Ishikawa (cell line): ENCODE measurements around the gene CHST9.

ENCODE experiments used
- CEBPB ChIP-seq: IDR thresholded peaks from 2 replicates; pipeline ENCODE4 v1.6.1; 2012
- CREB1 ChIP-seq: IDR thresholded peaks from 2 replicates; pipeline ENCODE4 v1.6.1; 2012; ENCODE audit warnings: low read depth
- EGR1 ChIP-seq: IDR thresholded peaks from 2 replicates; pipeline ENCODE4 v1.6.1; 2012
- EP300 ChIP-seq: IDR thresholded peaks from 2 replicates; pipeline ENCODE4 v1.6.1; 2012; ENCODE audit warnings: borderline replicate concordance
- FOXM1 ChIP-seq: IDR thresholded peaks from 2 replicates; pipeline ENCODE4 v1.6.1; 2012; ENCODE audit warnings: low read depth, borderline replicate concordance
- NFIC ChIP-seq: IDR thresholded peaks from 2 replicates; pipeline ENCODE4 v1.6.1; 2012
- RAD21 ChIP-seq: IDR thresholded peaks from 2 replicates; pipeline ENCODE4 v1.6.1; 2012; ENCODE audit warnings: low read depth
- REST ChIP-seq: IDR thresholded peaks from 2 replicates; pipeline ENCODE4 v1.6.1; 2012; ENCODE audit warnings: low read depth, mild to moderate bottlenecking
- TAF1 ChIP-seq: IDR thresholded peaks from 2 replicates; pipeline ENCODE4 v1.6.1; 2012; ENCODE audit warnings: low read depth, mild to moderate bottlenecking
- TCF12 ChIP-seq: IDR thresholded peaks from 2 replicates; pipeline ENCODE4 v1.6.1; 2012; ENCODE audit warnings: low read depth
- TEAD4 ChIP-seq: IDR thresholded peaks from 2 replicates; pipeline ENCODE4 v1.6.1; 2012
- USF1 ChIP-seq: IDR thresholded peaks from 2 replicates; pipeline ENCODE4 v1.6.1; 2012
- YY1 ChIP-seq: IDR thresholded peaks from 2 replicates; pipeline ENCODE4 v1.6.1; 2012; ENCODE audit warnings: low read depth
- ZBTB7A ChIP-seq: IDR thresholded peaks from 2 replicates; pipeline ENCODE4 v1.6.1; 2012; ENCODE audit warnings: low read depth
- TF ChIP-seq, protein P1 (sequence below): IDR thresholded peaks from 2 replicates; pipeline ENCODE4 v1.6.1; 2012

CHST9 gene

GRCh38 chr18:26902291-26902690, 282.8 kb downstream of the CHST9 start:
- TF ChIP-seq TAF1 (no peak), EP300 (no peak), ZBTB7A (no peak), CEBPB (no peak), EGR1 (no peak), CREB1 (no peak)

DNA sequence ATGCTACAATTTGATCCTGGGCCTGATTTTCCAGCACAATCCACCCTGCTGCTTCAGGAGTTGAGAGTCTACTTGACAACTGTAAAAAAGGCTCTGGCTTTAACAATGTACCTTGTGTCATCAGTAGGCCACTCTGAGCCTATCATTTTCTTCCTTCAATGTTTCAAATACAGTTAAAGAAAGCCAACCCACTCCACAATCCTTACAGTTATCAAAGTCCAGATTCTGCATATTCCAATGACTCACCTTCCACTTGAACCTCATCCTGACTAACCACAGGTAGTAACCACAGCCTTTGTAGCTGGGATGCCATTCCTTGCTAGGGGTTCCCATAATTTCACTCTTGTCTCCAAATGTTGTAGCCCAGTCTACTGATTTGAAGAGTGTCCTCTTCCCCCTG, 284.1 kb downstream of the CHST9 start:
- TF ChIP-seq YY1 (no peak), NFIC (no peak), CREB1 (no peak), RAD21 (no peak), TAF1 (no peak), CEBPB (no peak), EGR1 (no peak), FOXM1 (no peak), ZBTB7A (no peak), TCF12 (no peak), REST (no peak), TEAD4 (no peak), USF1 (no peak), EP300 (no peak)
- TF ChIP-seq, protein P1, sequence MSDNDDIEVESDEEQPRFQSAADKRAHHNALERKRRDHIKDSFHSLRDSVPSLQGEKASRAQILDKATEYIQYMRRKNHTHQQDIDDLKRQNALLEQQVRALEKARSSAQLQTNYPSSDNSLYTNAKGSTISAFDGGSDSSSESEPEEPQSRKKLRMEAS = no peak

DNA sequence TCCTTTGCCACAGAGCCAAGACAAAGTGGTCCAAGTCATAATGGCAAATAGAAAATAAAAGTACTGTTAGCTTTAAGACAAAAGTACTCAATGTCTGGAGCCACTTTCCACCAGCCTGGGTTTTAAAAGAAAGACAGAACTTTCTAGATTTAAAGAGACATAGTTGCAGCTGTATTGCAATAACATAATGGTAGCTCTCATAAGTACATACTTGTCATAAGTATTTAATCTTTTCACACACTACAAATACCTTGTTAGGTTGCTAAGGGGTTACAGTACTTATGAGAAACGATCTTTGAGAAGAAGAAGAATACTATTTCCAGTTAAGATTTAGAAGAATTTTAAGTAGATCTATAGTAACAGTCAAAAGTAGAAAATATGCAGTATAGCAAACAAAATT, 290.7 kb downstream of the CHST9 start:
- TF ChIP-seq REST (no peak), TCF12 (no peak), YY1 (no peak), USF1 (no peak), TAF1 (no peak), RAD21 (no peak), ZBTB7A (no peak), CEBPB (no peak), EGR1 (no peak), EP300 (no peak), FOXM1 (no peak)
- TF ChIP-seq, protein P1 = no peak

DNA sequence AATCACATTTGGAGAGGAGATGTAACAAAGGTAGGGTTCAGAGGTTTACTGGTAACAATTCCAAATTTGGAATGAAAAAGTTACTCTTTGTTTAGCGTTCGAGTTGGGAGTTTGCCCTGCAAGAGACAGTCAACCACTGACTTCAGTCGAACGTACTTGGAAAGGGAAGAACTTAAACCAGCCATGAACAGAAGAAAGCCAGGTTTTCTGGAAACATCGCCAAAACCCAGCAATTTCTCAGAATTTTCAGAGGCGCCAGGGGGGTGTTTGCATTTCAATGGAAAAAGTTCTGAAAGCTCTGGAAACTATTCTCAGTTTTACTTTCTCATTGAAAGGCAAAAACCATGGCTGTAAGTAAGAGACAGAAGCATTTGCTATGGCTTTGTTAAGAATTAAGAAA, 291.1 kb downstream of the CHST9 start:
- TF ChIP-seq EP300 (no peak), YY1 (no peak), TAF1 (no peak), NFIC (no peak), ZBTB7A (no peak), CREB1 (no peak), REST (no peak)

DNA sequence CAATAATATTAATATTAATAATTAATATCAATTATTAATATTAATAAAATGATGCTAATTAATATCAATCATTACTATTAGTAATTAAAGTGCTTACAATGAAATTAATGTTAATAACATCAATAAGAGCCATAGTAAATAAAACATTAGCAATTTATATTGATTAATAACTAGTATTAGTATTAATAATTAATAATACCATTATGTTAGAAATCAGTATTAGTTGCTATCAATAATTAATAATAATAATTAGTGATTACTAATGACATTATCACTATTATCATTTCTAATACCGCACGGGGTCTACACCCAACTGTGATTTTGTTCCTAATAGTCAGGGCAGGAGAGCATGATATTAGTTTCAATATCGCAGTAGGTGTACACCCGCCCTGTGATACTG, 296.8 kb downstream of the CHST9 start:
- TF ChIP-seq FOXM1 (no peak), CREB1 (no peak), REST (no peak), TEAD4 (no peak), NFIC (no peak)
- TF ChIP-seq, protein P1 = no peak
